SK-N-SH (cell line): Measurements from ENCODE around the gene PLIN4. TPM values are rescaled to one million over a fixed set of nuclear protein-coding genes. Genes with fewer than 3 reads are reported as not detected.

Experiments
- CTCF ChIA-PET: fragments of 300-600, 350-600 bp; formaldehyde crosslinking; extraction: SDS; loops from one replicate; lab custom pipeline; 2021; lab: Yijun Ruan, JAX
- POLR2A ChIA-PET: fragments of 350-600 bp; sonication (Branson Sonifier 250); formaldehyde crosslinking; extraction: SDS; loops from one replicate; lab custom pipeline; 2020; ENCODE audit warnings: antibody characterized with exemption, inconsistent platforms; lab: Yijun Ruan, JAX
- DNase-seq: peaks from one replicate; pipeline ENCODE4 v3.0.0; 2012
- H2AFZ ChIP-seq: fragments of 200-600 bp; sonication (generic); 2 replicates; pipeline ENCODE4 v1.8.1; 2016; ENCODE audit warnings: antibody characterized with exemption, mild to moderate bottlenecking, low read depth
- H3F3A ChIP-seq: fragments of 200-600 bp; sonication (generic); replicated peaks from 2 replicates; pipeline ENCODE3; 2016; ENCODE audit warnings: antibody characterized with exemption, mild to moderate bottlenecking; ENCODE audit not compliant: insufficient read depth
- H3K27ac ChIP-seq, 2 experiments: fragments of 200-500 bp in 1 of 2; fragments of 200-600 bp in 1 of 2; sonication (Bioruptor generic) in 1 of 2; sonication (generic), shearing (Covaris generic) in 1 of 2; 2 replicates each; pipeline versions ENCODE4 v1.5.1 to v1.6.1; 2014 to 2016; ENCODE audit warnings: low read depth in 2 of 2, inconsistent platforms in 1 of 2, low read length in 1 of 2, mild to moderate bottlenecking in 1 of 2, mixed read lengths in 1 of 2
- H3K27me3 ChIP-seq: fragments of 200-600 bp; sonication (generic), shearing (Covaris generic); 2 replicates; pipeline ENCODE4 v1.6.1; 2016; ENCODE audit warnings: mixed run types; ENCODE audit not compliant: insufficient read depth
- H3K36me3 ChIP-seq, 2 experiments: fragments of 200-500 bp in 1 of 2; fragments of 200-600 bp in 1 of 2; sonication (Bioruptor generic) in 1 of 2; sonication (generic) in 1 of 2; replicated peaks in 1 of 2; 2 replicates each; pipeline versions ENCODE3 to v1.5.1; 2014 to 2016; ENCODE audit warnings: low read length in 1 of 2, mild to moderate bottlenecking in 1 of 2; ENCODE audit not compliant: insufficient read depth in 2 of 2, control insufficient read depth in 1 of 2
- H3K4me1 ChIP-seq, 2 experiments: fragments of 200-500 bp in 1 of 2; fragments of 200-600 bp in 1 of 2; sonication (Bioruptor generic) in 1 of 2; sonication (generic), shearing (Covaris generic) in 1 of 2; 2 replicates each; pipeline versions ENCODE4 v1.5.1 to v1.6.1; 2014 to 2016; ENCODE audit warnings: low read depth in 1 of 2, low read length in 1 of 2, mixed run types in 1 of 2; ENCODE audit not compliant: insufficient read depth in 2 of 2, control insufficient read depth in 1 of 2
- H3K4me2 ChIP-seq: fragments of 200-600 bp; sonication (generic), shearing (Covaris generic); 2 replicates; pipeline ENCODE4 v1.6.1; 2017; ENCODE audit warnings: mixed run types
- H3K4me3 ChIP-seq, 2 experiments: fragments of 200-500 bp in 1 of 2; fragments of 200-600 bp in 1 of 2; sonication (Bioruptor generic) in 1 of 2; sonication (generic), shearing (Covaris generic) in 1 of 2; 2 replicates each; pipeline versions ENCODE4 v1.5.1 to v1.8.1; 2014 to 2016; ENCODE audit warnings: low read depth in 2 of 2, inconsistent platforms in 1 of 2, low read length in 1 of 2, mild to moderate bottlenecking in 1 of 2, mixed read lengths in 1 of 2, moderate library complexity in 1 of 2
- H3K79me2 ChIP-seq: fragments of 200-600 bp; sonication (generic); 2 replicates; pipeline ENCODE4 v1.8.1; 2017; ENCODE audit warnings: mild to moderate bottlenecking; ENCODE audit not compliant: insufficient read depth
- H3K9ac ChIP-seq: fragments of 200-600 bp; sonication (generic); 2 replicates; pipeline ENCODE4 v1.6.1; 2017; ENCODE audit warnings: mixed run types
- H3K9me2 ChIP-seq: fragments of 200-600 bp; sonication (generic); 2 replicates; pipeline ENCODE4 v1.6.1; 2017; ENCODE audit warnings: mixed run types
- H3K9me3 ChIP-seq: fragments of 200-600 bp; sonication (generic); 2 replicates; pipeline ENCODE4 v1.6.1; 2017; ENCODE audit warnings: mixed run types, mild to moderate bottlenecking, moderate library complexity
- H4K20me1 ChIP-seq: fragments of 200-600 bp; sonication (generic); 2 replicates; pipeline ENCODE4 v1.6.1; 2017; ENCODE audit warnings: mild to moderate bottlenecking, mixed run types; ENCODE audit not compliant: insufficient read depth
- CHD2 ChIP-seq: fragments of 150-350 bp; IDR thresholded peaks from 2 replicates; pipeline ENCODE4 v1.6.1; 2018; ENCODE audit warnings: low read length; ENCODE audit not compliant: partially characterized antibody
- EZH2phosphoT487 ChIP-seq: fragments of 200-600 bp; sonication (generic); IDR thresholded peaks from 2 replicates; pipeline ENCODE4 v1.6.1; 2017; ENCODE audit warnings: low read depth, mixed run types, mild to moderate bottlenecking, antibody characterized with exemption, moderate library complexity, borderline replicate concordance
- FOSL2 ChIP-seq: IDR thresholded peaks from 2 replicates; pipeline ENCODE4 v1.4.0; 2012; ENCODE audit warnings: low read depth, mild to moderate bottlenecking, moderate library complexity, borderline replicate concordance
- FOXM1 ChIP-seq: IDR thresholded peaks from 2 replicates; pipeline ENCODE4 v1.4.0; 2012; ENCODE audit warnings: low read depth, mild to moderate bottlenecking
- GATA2 ChIP-seq: sonication (generic); formaldehyde crosslinking; IDR thresholded peaks from 2 replicates; pipeline ENCODE4 v1.5.0; 2020; ENCODE audit warnings: mild to moderate bottlenecking, missing genetic modification reagents
- JUND ChIP-seq: IDR thresholded peaks from 2 replicates; pipeline ENCODE4 v1.4.0; 2012
- MEF2A ChIP-seq: IDR thresholded peaks from 2 replicates; pipeline ENCODE4 v1.4.0; 2012; ENCODE audit warnings: low read depth, borderline replicate concordance
- MXI1 ChIP-seq: IDR thresholded peaks from 2 replicates; pipeline ENCODE4 v1.6.1; 2012; ENCODE audit warnings: mild to moderate bottlenecking, low read depth, low read length, improper control_type of control experiment
- NFIC ChIP-seq: IDR thresholded peaks from 2 replicates; pipeline ENCODE4 v1.4.0; 2012; ENCODE audit warnings: borderline replicate concordance
- NRF1 ChIP-seq: IDR thresholded peaks from 2 replicates; pipeline ENCODE4 v1.6.1; 2012; ENCODE audit warnings: low read depth, mild to moderate bottlenecking, low read length
- PBX3 ChIP-seq: IDR thresholded peaks from 2 replicates; pipeline ENCODE4; 2012
- RAD21 ChIP-seq: IDR thresholded peaks from 2 replicates; pipeline ENCODE4 v1.6.1; 2012; ENCODE audit warnings: mild to moderate bottlenecking, low read length
- RFX5 ChIP-seq: IDR thresholded peaks from 2 replicates; pipeline ENCODE4 v1.6.1; 2012; ENCODE audit warnings: mild to moderate bottlenecking, improper control_type of control experiment, low read length
- SMC3 ChIP-seq: IDR thresholded peaks from 2 replicates; pipeline ENCODE4 v1.6.1; 2012; ENCODE audit warnings: low read depth, low read length, improper control_type of control experiment
- TAF1 ChIP-seq: IDR thresholded peaks from 2 replicates; pipeline ENCODE4 v1.6.1; 2012; ENCODE audit warnings: low read depth, mild to moderate bottlenecking, low read length, moderate library complexity, borderline replicate concordance
- TEAD4 ChIP-seq: IDR thresholded peaks from 2 replicates; pipeline ENCODE4 v1.4.0; 2012; ENCODE audit warnings: mild to moderate bottlenecking, borderline replicate concordance; ENCODE audit not compliant: insufficient read depth
- USF1 ChIP-seq: IDR thresholded peaks from 2 replicates; pipeline ENCODE4 v1.4.0; 2012; ENCODE audit warnings: low read depth, borderline replicate concordance
- USF2 ChIP-seq: fragments of 150-350 bp; IDR thresholded peaks from 2 replicates; pipeline ENCODE4 v1.6.1; 2017; ENCODE audit warnings: antibody characterized with exemption, low read length, low read depth, borderline replicate concordance
- YY1 ChIP-seq: IDR thresholded peaks from 2 replicates; pipeline ENCODE4 v1.4.0; 2012; ENCODE audit warnings: low read depth, mild to moderate bottlenecking
- WGBS: methylation state at CpG from one replicate; pipeline ENCODE4 v1.1.6; 2017; ENCODE audit warnings: low lambda C conversion rate; 5-methylcytosine and 5-hydroxymethylcytosine counted together
- polyA plus RNA-seq, 3 experiments: library from polyadenylated mRNA; depleted of rRNA; stranded (reverse); fragments of >200 nt; gene quantifications; 2 replicates each; pipeline ENCODE4 v1.2.3, GENCODE V29; 2012
- TF ChIP-seq, protein P1 (sequence below): fragments of 150-350 bp; IDR thresholded peaks from 2 replicates; pipeline ENCODE4 v1.6.1; 2016; ENCODE audit warnings: mild to moderate bottlenecking, low read depth, low read length

The PLIN4 gene
- polyA plus RNA-seq, 1 of the 3 experiments (the other 2 are of a cell fraction): 0.07 TPM

- TF ChIP-seq NFIC (no peak), FOXM1 (no peak), RFX5 (no peak), GATA2 (no peak), RAD21 (no peak), SMC3 (no peak)
- H3K4me2 ChIP-seq: no peak overlapping the region
- H3K27ac ChIP-seq: no peak overlapping the region
- DNase-seq: no peak
- H3K79me2 ChIP-seq: no peaks in the 10 kb centered on the region
- CTCF ChIA-PET: interaction anchor here (1.3 to 3.9 kb wide), 5 partner anchors 12 to 82 kb away, joined by 3 to 25 read pairs (median 4); partner anchors contain the start of gene PLIN5
- POLR2A ChIA-PET: no interaction called here
- no peaks in the 10 kb centered on the region for H3K9me3 ChIP-seq
- no peak overlapping the region for H3K9ac ChIP-seq
- 65% methylated on average over 7 of the region's 7 CpGs for WGBS
- no peaks in the 10 kb centered on the region for H3K36me3 ChIP-seq
- no peak overlapping the region for H3K4me3 ChIP-seq
- H3K4me1 ChIP-seq: peaks cover 0 to 8% of the 10 kb centered on the region in 2 experiments; a peak in 1 of 4 replicates
- no peaks in the 10 kb centered on the region for H4K20me1 ChIP-seq
- no peaks in the 10 kb centered on the region; the same call in 1 of the 2 replicates for H3K27me3 ChIP-seq
- H2AFZ ChIP-seq: no peak overlapping the region
- peaks cover 14% of the 10 kb centered on the region for H3F3A ChIP-seq
- H3K9me2 ChIP-seq: no peaks in the 10 kb centered on the region
Measured at GRCh38 chr19:4554717-4555116, 36.4 kb upstream of the PLIN4 start.

GRCh38 chr19:4553775-4554174 lies 35.5 kb upstream of the PLIN4 start:
- H3K79me2 ChIP-seq: no peaks in the 10 kb centered on the region
- no peak for TF ChIP-seq FOSL2
- TF ChIP-seq, all 33 proteins: peak for 0
- Histone ChIP-seq H3F3A (peaks cover 11% of the 10 kb centered on the region), H3K4me3 (no peak overlapping the region), H3K9me2 (no peaks in the 10 kb centered on the region), H2AFZ (no peak overlapping the region), H3K9ac (no peak overlapping the region), H3K27ac (no peak overlapping the region), H3K36me3 (no peaks in the 10 kb centered on the region), H4K20me1 (no peaks in the 10 kb centered on the region), H3K4me2 (no peak overlapping the region), H3K4me1 (peaks cover 0 to 8% of the 10 kb centered on the region in 2 experiments; a peak in 1 of 4 replicates), H3K9me3 (no peaks in the 10 kb centered on the region), H3K27me3 (no peaks in the 10 kb centered on the region; the same call in 1 of the 2 replicates)
- WGBS: 45% methylated on average over 3 of the region's 3 CpGs
- CTCF ChIA-PET: no interaction called here
- POLR2A ChIA-PET: no interaction called here
- no peak for DNase-seq

GRCh38 chr19:4553092-4553695 lies 34.9 kb upstream of the PLIN4 start:
- no peaks in the 10 kb centered on the region for H3K9me2 ChIP-seq
- H3K9ac ChIP-seq: no peak overlapping the region
- no peaks in the 10 kb centered on the region for H3K79me2 ChIP-seq
- CTCF ChIA-PET: no interaction called here
- peaks cover 0 to 8% of the 10 kb centered on the region in 2 experiments; a peak in 1 of 4 replicates for H3K4me1 ChIP-seq
- no peaks in the 10 kb centered on the region for H4K20me1 ChIP-seq
- H3K4me2 ChIP-seq: no peak overlapping the region
- DNase-seq: no peak
- H3F3A ChIP-seq: peaks cover 7% of the 10 kb centered on the region
- H3K27ac ChIP-seq: no peak overlapping the region
- H3K36me3 ChIP-seq: no peaks in the 10 kb centered on the region
- no peak for TF ChIP-seq GATA2
- TF ChIP-seq NRF1: no peak
- TF ChIP-seq PBX3: no peak
- no peak for TF ChIP-seq USF2
- TF ChIP-seq CHD2: no peak
- TF ChIP-seq EZH2phosphoT487: no peak
- TF ChIP-seq TEAD4: no peak
- TF ChIP-seq MXI1: no peak
- TF ChIP-seq TAF1: no peak
- no peak for TF ChIP-seq YY1
- no peak for TF ChIP-seq USF1
- no peak for TF ChIP-seq JUND
- no peak for TF ChIP-seq FOXM1
- TF ChIP-seq, protein P1, sequence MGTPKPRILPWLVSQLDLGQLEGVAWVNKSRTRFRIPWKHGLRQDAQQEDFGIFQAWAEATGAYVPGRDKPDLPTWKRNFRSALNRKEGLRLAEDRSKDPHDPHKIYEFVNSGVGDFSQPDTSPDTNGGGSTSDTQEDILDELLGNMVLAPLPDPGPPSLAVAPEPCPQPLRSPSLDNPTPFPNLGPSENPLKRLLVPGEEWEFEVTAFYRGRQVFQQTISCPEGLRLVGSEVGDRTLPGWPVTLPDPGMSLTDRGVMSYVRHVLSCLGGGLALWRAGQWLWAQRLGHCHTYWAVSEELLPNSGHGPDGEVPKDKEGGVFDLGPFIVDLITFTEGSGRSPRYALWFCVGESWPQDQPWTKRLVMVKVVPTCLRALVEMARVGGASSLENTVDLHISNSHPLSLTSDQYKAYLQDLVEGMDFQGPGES: no peak
- no peak for TF ChIP-seq MEF2A
- no peak overlapping the region for H2AFZ ChIP-seq
- POLR2A ChIA-PET: no interaction called here
- no peak overlapping the region for H3K4me3 ChIP-seq
- no peaks in the 10 kb centered on the region for H3K9me3 ChIP-seq
- H3K27me3 ChIP-seq: no peaks in the 10 kb centered on the region; the same call in 1 of the 2 replicates
